ENCODE data around the gene ID4. TPM values are rescaled to one million over a fixed set of nuclear protein-coding genes. Genes with fewer than 3 reads are reported as not detected.

The ID4 gene
- not detected for total RNA-seq

GRCh38 chr6:19836799-19837510 lies at the start of gene ID4:
Gene ID4 (plus strand): TSS chr6:19837370. CDS start chr6:19837755, 385 bp downstream.
- peaks cover 0 to 10% of the 10 kb centered on the region in 2 donors for H3K36me3 Mint-ChIP-seq
- DNase-seq (ENCODE audit: low spot score in 2 of 2), result no peak
- no peak for ATAC-seq
- H3K27ac Mint-ChIP-seq, result no peak within 1 kb of the TSS
- no peaks in the 10 kb centered on the region for H3K9me3 Mint-ChIP-seq

GRCh38 chr6:19788686-19789085 lies 48.5 kb upstream of the ID4 start:
- no peak overlapping the region for H3K27ac Mint-ChIP-seq
- no peaks in the 10 kb centered on the region for H3K9me3 Mint-ChIP-seq

GRCh38 chr6:19789100-19789803 lies 47.9 kb upstream of the ID4 start:
- ATAC-seq, result no peak
- Mint-ChIP-seq H3K27ac (no peak overlapping the region), H3K9me3 (peaks cover 0 to 3% of the 10 kb centered on the region in 2 donors), H3K36me3 (no peaks in the 10 kb centered on the region)
- no peak for DNase-seq (ENCODE audit: low spot score in 2 of 2)

More at GRCh38 chr6:19788686-19789085, 48.5 kb upstream of the ID4 start:
- no peaks in the 10 kb centered on the region for H3K36me3 Mint-ChIP-seq
- DNase-seq (ENCODE audit: low spot score in 2 of 2), result no peak
- ATAC-seq, result no peak

GRCh38 chr6:19791267-19791666 lies 45.9 kb upstream of the ID4 start:
- H3K9me3 Mint-ChIP-seq, result peaks cover 3 to 8% of the 10 kb centered on the region in 2 donors
- DNase-seq (ENCODE audit: low spot score in 2 of 2) (no peak), ATAC-seq (no peak)
- H3K36me3 Mint-ChIP-seq, result peaks cover 0 to 2% of the 10 kb centered on the region in 2 donors
- no peak overlapping the region for H3K27ac Mint-ChIP-seq

GRCh38 chr6:19795211-19795610 lies 42.0 kb upstream of the ID4 start:
- ATAC-seq, result no peak

GRCh38 chr6:19796452-19796851 lies 40.7 kb upstream of the ID4 start:
- peaks cover 0 to 8% of the 10 kb centered on the region in 2 donors for H3K36me3 Mint-ChIP-seq
- no peak for DNase-seq (ENCODE audit: low spot score in 2 of 2)
- no peak overlapping the region for H3K27ac Mint-ChIP-seq
- H3K9me3 Mint-ChIP-seq, result peaks cover 15 to 16% of the 10 kb centered on the region in 2 donors
- ATAC-seq, result no peak

More at GRCh38 chr6:19795211-19795610, 42.0 kb upstream of the ID4 start:
- Mint-ChIP-seq H3K36me3 (peaks cover 0 to 8% of the 10 kb centered on the region in 2 donors), H3K9me3 (peaks cover 15 to 16% of the 10 kb centered on the region in 2 donors), H3K27ac (no peak overlapping the region)
- no peak for DNase-seq (ENCODE audit: low spot score in 2 of 2)

GRCh38 chr6:19798362-19798761 lies 38.8 kb upstream of the ID4 start:
- peaks cover 15 to 16% of the 10 kb centered on the region in 2 donors for H3K9me3 Mint-ChIP-seq
- H3K36me3 Mint-ChIP-seq, result peaks cover 0 to 8% of the 10 kb centered on the region in 2 donors
- no peak overlapping the region for H3K27ac Mint-ChIP-seq
- ATAC-seq (no peak), DNase-seq (ENCODE audit: low spot score in 2 of 2) (no peak)

GRCh38 chr6:19802656-19803055 lies 34.5 kb upstream of the ID4 start:
- Mint-ChIP-seq H3K9me3 (peaks cover 0 to 3% of the 10 kb centered on the region in 2 donors), H3K36me3 (peaks cover 0 to 5% of the 10 kb centered on the region in 2 donors), H3K27ac (no peak overlapping the region)
- DNase-seq (ENCODE audit: low spot score in 2 of 2) (no peak), ATAC-seq (no peak)

GRCh38 chr6:19803331-19804204 lies 33.6 kb upstream of the ID4 start:
- Mint-ChIP-seq H3K27ac (no peak overlapping the region), H3K36me3 (peaks cover 0 to 5% of the 10 kb centered on the region in 2 donors), H3K9me3 (peaks cover 0 to 3% of the 10 kb centered on the region in 2 donors)
- no peak for DNase-seq (ENCODE audit: low spot score in 2 of 2)
- ATAC-seq, result no peak

GRCh38 chr6:19804205-19805128 lies 32.7 kb upstream of the ID4 start:
- DNase-seq (ENCODE audit: low spot score in 2 of 2) (peak; percentile 61 to 68), ATAC-seq (peak; percentile 97 to 99)
- Mint-ChIP-seq H3K9me3 (peaks cover 0 to 2% of the 10 kb centered on the region in 2 donors), H3K36me3 (peaks cover 0 to 5% of the 10 kb centered on the region in 2 donors), H3K27ac (no peak overlapping the region)

GRCh38 chr6:19805129-19805481 lies 32.1 kb upstream of the ID4 start:
- ATAC-seq, result no peak
- DNase-seq (ENCODE audit: low spot score in 2 of 2), result no peak
- H3K9me3 Mint-ChIP-seq, result no peaks in the 10 kb centered on the region
- no peak overlapping the region for H3K27ac Mint-ChIP-seq
- H3K36me3 Mint-ChIP-seq, result peaks cover 0 to 5% of the 10 kb centered on the region in 2 donors

GRCh38 chr6:19806971-19807396 lies 30.2 kb upstream of the ID4 start:
- H3K9me3 Mint-ChIP-seq, result peaks cover 0 to 4% of the 10 kb centered on the region in 2 donors
- no peak for ATAC-seq
- no peak for DNase-seq (ENCODE audit: low spot score in 2 of 2)
- H3K27ac Mint-ChIP-seq, result no peak overlapping the region
- peaks cover 0 to 5% of the 10 kb centered on the region in 2 donors for H3K36me3 Mint-ChIP-seq

- Mint-ChIP-seq H3K27ac (no peak overlapping the region), H3K36me3 (no peaks in the 10 kb centered on the region), H3K9me3 (peaks cover 0 to 4% of the 10 kb centered on the region in 2 donors)
- ATAC-seq (no peak), DNase-seq (ENCODE audit: low spot score in 2 of 2) (no peak)
Measured at GRCh38 chr6:19811397-19812079, 25.6 kb upstream of the ID4 start.

GRCh38 chr6:19812512-19813119 lies 24.6 kb upstream of the ID4 start:
- no peak for DNase-seq (ENCODE audit: low spot score in 2 of 2)
- Mint-ChIP-seq H3K36me3 (no peaks in the 10 kb centered on the region), H3K27ac (no peak overlapping the region), H3K9me3 (peaks cover 0 to 4% of the 10 kb centered on the region in 2 donors)
- ATAC-seq, result no peak

- ATAC-seq (no peak), DNase-seq (ENCODE audit: low spot score in 2 of 2) (no peak)
- Mint-ChIP-seq H3K27ac (no peak overlapping the region), H3K9me3 (no peaks in the 10 kb centered on the region), H3K36me3 (no peaks in the 10 kb centered on the region)
Measured at GRCh38 chr6:19818805-19819204, 18.4 kb upstream of the ID4 start.
